Endothelial cell of umbilical vein (primary cell): ENCODE data around the gene TM6SF1.

Experiments
- CTCF ChIP-seq, 2 donors: IDR thresholded peaks; 1 replicate in 1 of 2; 2 replicates in 1 of 2; pipeline ENCODE4 v1.5.1; 2011; ENCODE audit warnings: low read length in 2 of 2, mild to moderate bottlenecking in 2 of 2, moderate library complexity in 2 of 2, control low read depth in 1 of 2, inconsistent platforms in 1 of 2, low read depth in 1 of 2; ENCODE audit not compliant: insufficient read depth in 1 of 2; ENCODE audit errors: extremely low read depth in 1 of 2
- EZH2 ChIP-seq: IDR thresholded peaks from 2 replicates; pipeline ENCODE4 v1.6.1; 2012; ENCODE audit warnings: borderline replicate concordance, low read depth, mild to moderate bottlenecking, moderate library complexity, low read length, inconsistent platforms; ENCODE audit not compliant: severe bottlenecking
- GATA2 ChIP-seq: IDR thresholded peaks from 2 replicates; pipeline ENCODE4 v1.7.0; 2011; ENCODE audit warnings: low read depth, mild to moderate bottlenecking, moderate library complexity, mixed read lengths, low read length; ENCODE audit not compliant: insufficient read length, insufficient read depth
- POLR2A ChIP-seq: IDR thresholded peaks from 2 replicates; pipeline ENCODE4 v1.6.1; 2012; ENCODE audit warnings: low read depth, mild to moderate bottlenecking, control low read depth, low read length
- POLR2AphosphoS5 ChIP-seq: IDR thresholded peaks from 2 replicates; pipeline ENCODE4 v1.6.1; 2012; ENCODE audit warnings: low read depth, mild to moderate bottlenecking, control low read depth, low read length, moderate library complexity; ENCODE audit not compliant: insufficient read depth

- TF ChIP-seq EZH2: no peak
- no peak for TF ChIP-seq POLR2A
- no peak for TF ChIP-seq POLR2AphosphoS5
- no peak for TF ChIP-seq CTCF (IDR thresholded peaks at IDR 0.05; ENCODE audit: extremely low read depth in 1 of 2, insufficient read depth in 1 of 2, low read depth in 1 of 2, low read length in 2 of 2)
- TF ChIP-seq GATA2: no peak
Measured at GRCh38 chr15:83068054-83068453, 39.4 kb upstream of the TM6SF1 start.
